Measurements from ENCODE around the gene TSPAN8.
"Not testable (repeated sequence)": the region's sequence is repeated elsewhere in the genome, so short reads cannot be mapped to it uniquely, and the experiment has no call there.

The TSPAN8 gene

GRCh38 chr12:71158361-71158882 is 623 bp upstream of the TSPAN8 start:
- H3K9me3 ChIP-seq (ENCODE audit: control insufficient read depth, insufficient read depth, low read length) = no peaks in the 10 kb centered on the region
- no peak overlapping the region for H3K9ac ChIP-seq (ENCODE audit: low read depth, low read length)
- no peaks in the 10 kb centered on the region for H3K36me3 ChIP-seq (ENCODE audit: insufficient read depth, low read length)
- peaks cover 10% of the 10 kb centered on the region; the same call in 1 of the 2 replicates for H3K4me1 ChIP-seq (ENCODE audit: insufficient read depth, low read length)

GRCh38 chr12:71155225-71155624 is 2.6 kb downstream of the TSPAN8 start:
- no peaks in the 10 kb centered on the region for H3K9me3 ChIP-seq (ENCODE audit: control insufficient read depth, insufficient read depth, low read length)
- no peaks in the 10 kb centered on the region for H3K36me3 ChIP-seq (ENCODE audit: insufficient read depth, low read length)
- H3K4me1 ChIP-seq (ENCODE audit: insufficient read depth, low read length) = peaks cover 10% of the 10 kb centered on the region; the same call in 1 of the 2 replicates
- no peak overlapping the region for H3K9ac ChIP-seq (ENCODE audit: low read depth, low read length)

GRCh38 chr12:71152851-71153250 is 4.9 kb downstream of the TSPAN8 start:
- Histone ChIP-seq H3K36me3 (ENCODE audit: insufficient read depth, low read length) (no peaks in the 10 kb centered on the region), H3K4me1 (ENCODE audit: insufficient read depth, low read length) (peaks cover 1% of the 10 kb centered on the region; the same call in 1 of the 2 replicates), H3K9ac (ENCODE audit: low read depth, low read length) (no peak overlapping the region), H3K9me3 (ENCODE audit: control insufficient read depth, insufficient read depth, low read length) (no peaks in the 10 kb centered on the region)

GRCh38 chr12:71150041-71150440 is 7.8 kb downstream of the TSPAN8 start:
- not testable (repeated sequence) for H3K4me1 ChIP-seq (ENCODE audit: insufficient read depth, low read length); H3K36me3 ChIP-seq (ENCODE audit: insufficient read depth, low read length); H3K9me3 ChIP-seq (ENCODE audit: control insufficient read depth, insufficient read depth, low read length); H3K9ac ChIP-seq (ENCODE audit: low read depth, low read length)

GRCh38 chr12:71144682-71145081 is 13.1 kb downstream of the TSPAN8 start:
- Histone ChIP-seq H3K36me3 (ENCODE audit: insufficient read depth, low read length) (no peaks in the 10 kb centered on the region), H3K9me3 (ENCODE audit: control insufficient read depth, insufficient read depth, low read length) (no peaks in the 10 kb centered on the region), H3K9ac (ENCODE audit: low read depth, low read length) (no peak overlapping the region), H3K4me1 (ENCODE audit: insufficient read depth, low read length) (no peaks in the 10 kb centered on the region)

- Histone ChIP-seq H3K9me3 (ENCODE audit: control insufficient read depth, insufficient read depth, low read length) (no peaks in the 10 kb centered on the region), H3K36me3 (ENCODE audit: insufficient read depth, low read length) (no peaks in the 10 kb centered on the region), H3K4me1 (ENCODE audit: insufficient read depth, low read length) (peaks cover 4% of the 10 kb centered on the region; the same call in 1 of the 2 replicates), H3K9ac (ENCODE audit: low read depth, low read length) (no peak overlapping the region)
Observed at GRCh38 chr12:71142956-71143355, 14.8 kb downstream of the TSPAN8 start.

GRCh38 chr12:71142016-71142415 is 15.8 kb downstream of the TSPAN8 start:
- no peak overlapping the region for H3K9ac ChIP-seq (ENCODE audit: low read depth, low read length)
- peaks cover 4% of the 10 kb centered on the region; the same call in 1 of the 2 replicates for H3K4me1 ChIP-seq (ENCODE audit: insufficient read depth, low read length)
- H3K9me3 ChIP-seq (ENCODE audit: control insufficient read depth, insufficient read depth, low read length) = no peaks in the 10 kb centered on the region
- H3K36me3 ChIP-seq (ENCODE audit: insufficient read depth, low read length) = no peaks in the 10 kb centered on the region

GRCh38 chr12:71141378-71141926 is 16.3 kb downstream of the TSPAN8 start:
- H3K9me3 ChIP-seq (ENCODE audit: control insufficient read depth, insufficient read depth, low read length) = no peaks in the 10 kb centered on the region
- no peak overlapping the region for H3K9ac ChIP-seq (ENCODE audit: low read depth, low read length)
- H3K36me3 ChIP-seq (ENCODE audit: insufficient read depth, low read length) = no peaks in the 10 kb centered on the region
- peaks cover 4% of the 10 kb centered on the region; the same call in 1 of the 2 replicates for H3K4me1 ChIP-seq (ENCODE audit: insufficient read depth, low read length)

GRCh38 chr12:71139153-71139735 is 18.6 kb downstream of the TSPAN8 start:
- H3K9me3 ChIP-seq (ENCODE audit: control insufficient read depth, insufficient read depth, low read length) = no peaks in the 10 kb centered on the region
- H3K36me3 ChIP-seq (ENCODE audit: insufficient read depth, low read length) = no peaks in the 10 kb centered on the region
- H3K4me1 ChIP-seq (ENCODE audit: insufficient read depth, low read length) = peaks cover 9% of the 10 kb centered on the region; the same call in 1 of the 2 replicates
- no peak overlapping the region for H3K9ac ChIP-seq (ENCODE audit: low read depth, low read length)

- peaks cover 9% of the 10 kb centered on the region; the same call in 1 of the 2 replicates for H3K4me1 ChIP-seq (ENCODE audit: insufficient read depth, low read length)
Observed at GRCh38 chr12:71138011-71138410, 19.8 kb downstream of the TSPAN8 start.

GRCh38 chr12:71135812-71136176 is 22.0 kb downstream of the TSPAN8 start:
- no peaks in the 10 kb centered on the region for H3K36me3 ChIP-seq (ENCODE audit: insufficient read depth, low read length)
- H3K9me3 ChIP-seq (ENCODE audit: control insufficient read depth, insufficient read depth, low read length) = no peaks in the 10 kb centered on the region
- peaks cover 9% of the 10 kb centered on the region; the same call in 1 of the 2 replicates for H3K4me1 ChIP-seq (ENCODE audit: insufficient read depth, low read length)
- no peak overlapping the region for H3K9ac ChIP-seq (ENCODE audit: low read depth, low read length)

More at GRCh38 chr12:71138011-71138410, 19.8 kb downstream of the TSPAN8 start:
- H3K9ac ChIP-seq (ENCODE audit: low read depth, low read length) = no peak overlapping the region
- no peaks in the 10 kb centered on the region for H3K9me3 ChIP-seq (ENCODE audit: control insufficient read depth, insufficient read depth, low read length)
- H3K36me3 ChIP-seq (ENCODE audit: insufficient read depth, low read length) = no peaks in the 10 kb centered on the region

GRCh38 chr12:71135077-71135811 is 22.6 kb downstream of the TSPAN8 start:
- Histone ChIP-seq H3K9me3 (ENCODE audit: control insufficient read depth, insufficient read depth, low read length) (no peaks in the 10 kb centered on the region), H3K4me1 (ENCODE audit: insufficient read depth, low read length) (peaks cover 9% of the 10 kb centered on the region; the same call in 1 of the 2 replicates), H3K36me3 (ENCODE audit: insufficient read depth, low read length) (no peaks in the 10 kb centered on the region), H3K9ac (ENCODE audit: low read depth, low read length) (no peak overlapping the region)

GRCh38 chr12:71134405-71134804 is 23.4 kb downstream of the TSPAN8 start:
- Histone ChIP-seq H3K4me1 (ENCODE audit: insufficient read depth, low read length) (peaks cover 9% of the 10 kb centered on the region; the same call in 1 of the 2 replicates), H3K9ac (ENCODE audit: low read depth, low read length) (no peak overlapping the region), H3K36me3 (ENCODE audit: insufficient read depth, low read length) (no peaks in the 10 kb centered on the region), H3K9me3 (ENCODE audit: control insufficient read depth, insufficient read depth, low read length) (no peaks in the 10 kb centered on the region)

GRCh38 chr12:71130521-71131069 is 27.2 kb downstream of the TSPAN8 start:
- Histone ChIP-seq H3K4me1 (ENCODE audit: insufficient read depth, low read length) (peaks cover 9% of the 10 kb centered on the region; the same call in 1 of the 2 replicates), H3K9ac (ENCODE audit: low read depth, low read length) (no peak overlapping the region), H3K36me3 (ENCODE audit: insufficient read depth, low read length) (no peaks in the 10 kb centered on the region), H3K9me3 (ENCODE audit: control insufficient read depth, insufficient read depth, low read length) (no peaks in the 10 kb centered on the region)
